Lower lobe of right lung (tissue), 2 donors: ENCODE measurements around the gene TUBGCP2. TPM values are rescaled to one million over a fixed set of nuclear protein-coding genes. Genes with fewer than 3 reads are reported as not detected.
"Not testable (repeated sequence)": the region's sequence is repeated elsewhere in the genome, so short reads cannot be mapped to it uniquely, and the experiment has no call there.

Experiments used
- ATAC-seq, 2 donors: fragments of 200-7000 bp; cut with Tn5 transposase; one replicate each; pipeline ENCODE4 v1.9.1; 2020 to 2022; ENCODE audit warnings: mild to moderate bottlenecking in 2 of 2, moderate library complexity in 2 of 2
- DNase-seq: peaks from one replicate; pipeline ENCODE4 v3.0.0-alpha.2; 2020
- H3K27ac ChIP-seq: fragments of 200-600 bp; one replicate; pipeline ENCODE4 v1.8.0; 2022
- H3K27me3 ChIP-seq: fragments of 200-600 bp; one replicate; pipeline ENCODE4 v1.8.0; 2022; ENCODE audit warnings: low read depth
- H3K36me3 ChIP-seq: fragments of 200-600 bp; one replicate; pipeline ENCODE4 v1.8.0; 2022; ENCODE audit warnings: mild to moderate bottlenecking
- H3K4me1 ChIP-seq: fragments of 200-600 bp; one replicate; pipeline ENCODE4 v1.8.0; 2022
- H3K4me3 ChIP-seq: fragments of 200-600 bp; one replicate; pipeline ENCODE4 v1.8.0; 2022; ENCODE audit warnings: mild to moderate bottlenecking
- H3K9me3 ChIP-seq: fragments of 200-600 bp; one replicate; pipeline ENCODE4 v1.8.0; 2022
- CTCF ChIP-seq: fragments of 200-600 bp; IDR thresholded peaks from one replicate; pipeline ENCODE4 v1.8.0; 2022; ENCODE audit warnings: antibody characterized with exemption, mild to moderate bottlenecking
- intact Hi-C: fragments of 100-400 bp; cut with DNase I; formaldehyde crosslinking; loops from one replicate; pipeline ENCODE4 v1.11.0; 2022
- total RNA-seq: library from RNA; stranded (reverse); fragmentation: NEBNext Ultra II Directional; extraction: Animal tissue kit (Norgen Biotek cat#: 25700); gene quantifications from one replicate; pipeline ENCODE4 v1.2.1, GENCODE V29; 2021
- donor health status: DM: no; HTN: yes; CAD: no; lungs with severe emphysema.

TUBGCP2 gene
- total RNA-seq, 1 donor from 2014 or later, result 54.5 TPM

DNA sequence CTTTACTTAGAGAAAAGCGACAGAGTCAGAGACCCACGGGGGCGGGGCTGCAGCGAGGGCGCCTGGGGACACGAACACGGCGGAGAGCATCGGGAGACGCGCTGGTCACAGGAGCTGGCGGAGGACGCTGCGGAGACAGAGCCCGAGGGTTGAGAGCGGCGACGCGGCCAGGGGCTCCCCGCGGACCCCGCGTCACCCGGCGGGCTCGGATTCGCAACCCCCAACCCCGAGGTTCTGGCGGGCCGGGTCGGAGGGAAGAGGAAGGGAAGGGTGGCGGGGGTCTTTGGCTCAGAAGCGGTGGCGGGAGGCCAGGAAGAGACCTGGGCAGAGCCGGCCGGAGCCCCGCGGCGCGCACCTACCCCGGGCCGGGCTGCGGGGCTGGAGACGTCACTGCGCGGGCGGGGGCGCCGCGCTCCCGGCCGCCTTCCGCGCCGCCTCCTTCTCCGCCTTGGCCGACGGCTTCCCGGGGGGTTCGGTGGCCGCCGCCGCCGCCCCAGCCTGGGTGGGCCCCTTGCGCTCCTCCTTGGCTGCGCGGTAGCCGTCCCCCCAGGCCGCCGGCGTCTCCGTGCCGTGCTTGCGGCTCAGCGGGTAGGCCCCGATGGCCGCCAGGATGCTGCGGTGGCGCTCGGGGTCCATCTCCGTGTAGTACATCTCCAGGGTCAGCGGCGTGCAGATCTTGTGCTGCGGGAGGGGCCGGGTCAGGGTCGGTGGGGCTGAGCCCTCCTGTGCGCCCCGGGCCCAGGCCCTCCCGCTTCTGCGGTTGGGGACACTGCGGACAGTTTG lies 17.0 kb upstream of the TUBGCP2 start:
- TF ChIP-seq CTCF, result no peak
- Histone ChIP-seq H3K9me3 (no peaks in the 10 kb centered on the region), H3K27ac (no peak overlapping the region), H3K27me3 (peaks cover 66% of the 10 kb centered on the region), H3K4me1 (peaks cover 25% of the 10 kb centered on the region), H3K4me3 (peak overlapping the region; percentile 40), H3K36me3 (no peaks in the 10 kb centered on the region)
- peak; percentile 41 for DNase-seq
- ATAC-seq, result no peak
- intact Hi-C loops, result no loop called here

DNA sequence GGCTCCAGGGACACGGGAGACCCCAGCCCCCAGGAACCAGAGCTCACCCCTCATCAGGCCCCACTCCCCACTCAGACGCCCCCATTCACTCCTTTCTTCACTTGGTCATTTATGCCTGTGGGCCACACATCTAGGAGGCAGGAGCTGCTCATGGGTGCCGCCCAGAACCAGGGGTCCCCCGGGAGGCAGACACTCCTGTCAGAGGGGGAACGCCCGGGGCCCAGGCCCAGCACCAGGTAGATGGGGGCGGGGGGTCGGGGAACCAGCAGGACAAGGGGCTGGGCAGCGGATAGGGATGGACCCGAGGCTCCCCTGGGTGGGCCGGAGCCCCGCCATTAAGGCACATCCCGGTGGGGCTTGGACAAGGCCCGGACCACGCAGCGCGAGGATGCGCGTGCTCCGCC lies 16.2 kb upstream of the TUBGCP2 start:
- H3K4me3 ChIP-seq, result peak overlapping the region; percentile 40
- no peaks in the 10 kb centered on the region for H3K9me3 ChIP-seq
- no peak for TF ChIP-seq CTCF
- no peak overlapping the region for H3K27ac ChIP-seq
- DNase-seq (peak; percentile 44), ATAC-seq (peak; percentile 9 to 13)
- intact Hi-C loops, result no loop called here
- no peaks in the 10 kb centered on the region for H3K36me3 ChIP-seq
- H3K4me1 ChIP-seq, result peaks cover 23% of the 10 kb centered on the region
- H3K27me3 ChIP-seq, result peaks cover 62% of the 10 kb centered on the region

- ATAC-seq, result peak; percentile 70 to 73
- no peak for TF ChIP-seq CTCF
- Histone ChIP-seq H3K4me1 (peaks cover 18% of the 10 kb centered on the region), H3K36me3 (no peaks in the 10 kb centered on the region), H3K27me3 (peaks cover 56% of the 10 kb centered on the region), H3K4me3 (no peak overlapping the region), H3K9me3 (no peaks in the 10 kb centered on the region), H3K27ac (no peak overlapping the region)
- DNase-seq, result peak; percentile 75
- intact Hi-C loops, result no loop called here
These were observed 15.6 kb upstream of the TUBGCP2 start for GRCh38 chr10:133324198-133324792.

- peak; percentile 10 for DNase-seq
- peaks cover 24% of the 10 kb centered on the region for H3K4me1 ChIP-seq
- peaks cover 42% of the 10 kb centered on the region for H3K27me3 ChIP-seq
- H3K9me3 ChIP-seq, H3K27ac ChIP-seq, H3K4me3 ChIP-seq, intact Hi-C loops, H3K36me3 ChIP-seq, ATAC-seq: not testable (repeated sequence)
These were observed 13.5 kb upstream of the TUBGCP2 start for GRCh38 chr10:133322064-133322709.

DNA sequence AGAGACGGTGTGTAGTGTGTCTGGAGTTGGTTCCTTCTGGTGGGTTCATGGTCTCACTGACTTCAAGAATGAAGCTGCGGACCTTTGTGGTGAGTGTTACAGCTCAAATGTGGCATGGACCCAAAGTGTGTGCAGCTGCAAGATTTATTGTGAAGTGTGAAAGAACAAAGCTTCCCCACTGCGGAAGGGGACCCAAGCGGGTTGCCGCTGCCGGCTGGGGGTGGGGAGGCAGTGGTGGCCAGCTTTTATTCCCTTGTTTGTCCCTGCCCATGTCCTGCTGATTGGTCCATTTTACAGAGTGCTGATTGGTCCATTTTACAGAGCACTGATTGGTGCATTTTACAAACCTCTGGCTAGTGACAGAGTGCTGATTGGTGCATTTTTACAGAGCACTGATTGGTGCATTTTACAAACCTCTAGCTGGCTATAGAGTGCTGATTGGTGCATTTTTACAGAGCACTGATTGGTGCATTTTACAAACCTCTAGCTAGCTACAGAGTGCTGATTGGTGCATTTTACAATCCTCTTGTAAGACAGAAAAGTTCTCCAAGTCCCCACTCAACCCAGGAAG lies 12.3 kb upstream of the TUBGCP2 start:
- H3K9me3 ChIP-seq, H3K36me3 ChIP-seq, DNase-seq, intact Hi-C loops, ATAC-seq, H3K27ac ChIP-seq, H3K4me3 ChIP-seq: not testable (repeated sequence)
- Histone ChIP-seq H3K27me3 (peaks cover 30% of the 10 kb centered on the region), H3K4me1 (peaks cover 20% of the 10 kb centered on the region)

- intact Hi-C loops, result no loop called here
- Histone ChIP-seq H3K36me3 (no peaks in the 10 kb centered on the region), H3K4me3 (peak overlapping the region; percentile 44), H3K27me3 (peaks cover 9% of the 10 kb centered on the region), H3K4me1 (peaks cover 7% of the 10 kb centered on the region), H3K27ac (no peak overlapping the region), H3K9me3 (no peaks in the 10 kb centered on the region)
- DNase-seq, result peak; percentile 81
- TF ChIP-seq CTCF, result peak; percentile 78
- ATAC-seq, result peak; percentile 94 to 95
These were observed 9.9 kb upstream of the TUBGCP2 start for GRCh38 chr10:133318494-133319127.
